B cell (primary cell): ENCODE results near the gene TSPAN14. TPM values are rescaled to one million over a fixed set of nuclear protein-coding genes. Genes with fewer than 3 reads are reported as not detected.

Experiments used
- ATAC-seq: fragments of 200-7000 bp; cut with Tn5 transposase; one replicate; pipeline ENCODE4 v1.10.0; 2021; ENCODE audit warnings: low read depth, mild to moderate bottlenecking, moderate number of reproducible peaks, moderate library complexity
- CTCF ChIA-PET: fragments of 350-600 bp; sonication (Branson Sonifier 250); formaldehyde crosslinking; loops from one replicate; lab custom pipeline; 2021; ENCODE audit warnings: antibody characterized with exemption, inconsistent platforms; lab: Charles Lee
- POLR2A ChIA-PET: fragments of 350-600 bp; sonication (Branson Sonifier 250); formaldehyde crosslinking; loops from one replicate; lab custom pipeline; 2021; ENCODE audit warnings: antibody characterized with exemption; lab: Charles Lee
- DNase-seq: peaks from one replicate; pipeline ENCODE4 v3.0.0; 2013
- H2AFZ ChIP-seq: 2 replicates; pipeline ENCODE4 v1.6.1; 2012; ENCODE audit warnings: mild to moderate bottlenecking, low read depth, low read length; ENCODE audit not compliant: insufficient read depth, poor library complexity, severe bottlenecking
- H3K27ac ChIP-seq, 2 donors: 1 replicate in 1 of 2; 2 replicates in 1 of 2; pipeline ENCODE4 v1.5.1; 2012 to 2013; ENCODE audit warnings: low read length in 2 of 2, mild to moderate bottlenecking in 2 of 2, moderate library complexity in 1 of 2
- H3K27me3 ChIP-seq, 4 experiments: fragments of 200-600 bp in 1 of 4; sonication (generic) in 1 of 4; replicated peaks in 1 of 4; 1 replicate in 2 of 4; 2 replicates in 2 of 4; pipeline versions ENCODE4 v1.6.1 to v1.7.0; 2013 to 2016; ENCODE audit warnings: low read length in 3 of 4, mild to moderate bottlenecking in 2 of 4, mixed read lengths in 1 of 4, moderate library complexity in 1 of 4; ENCODE audit not compliant: insufficient read depth in 4 of 4, control insufficient read depth in 3 of 4; ENCODE audit errors: control extremely low read depth in 1 of 4
- H3K36me3 ChIP-seq, 2 experiments: replicated peaks in 1 of 2; 1 replicate in 1 of 2; 2 replicates in 1 of 2; pipeline versions ENCODE4 v1.6.1 to v1.7.1; 2013; ENCODE audit warnings: low read length in 1 of 2; ENCODE audit not compliant: insufficient read depth in 2 of 2, control insufficient read depth in 1 of 2; ENCODE audit errors: control extremely low read depth in 1 of 2, extremely low read depth in 1 of 2
- H3K4me1 ChIP-seq, 2 donors: fragments of 200-600 bp in 1 of 2; sonication (generic) in 1 of 2; 1 replicate in 1 of 2; 2 replicates in 1 of 2; pipeline versions ENCODE4 v1.5.1 to v1.6.1; 2013 to 2017; ENCODE audit warnings: low read length in 2 of 2; ENCODE audit not compliant: control insufficient read depth in 2 of 2, insufficient read depth in 2 of 2
- H3K4me2 ChIP-seq: replicated peaks from 2 replicates; pipeline ENCODE3; 2012; ENCODE audit warnings: mild to moderate bottlenecking, low read depth, low read length; ENCODE audit not compliant: poor library complexity, severe bottlenecking
- H3K4me3 ChIP-seq, 5 experiments: fragments of 200-600 bp in 1 of 5; sonication (generic) in 1 of 5; 1 replicate in 3 of 5; 2 replicates in 2 of 5; pipeline versions ENCODE4 v1.5.1 to v1.7.0; 2011 to 2016; ENCODE audit warnings: low read length in 4 of 5, mild to moderate bottlenecking in 4 of 5, low read depth in 2 of 5, control low read depth in 1 of 5, moderate library complexity in 1 of 5; ENCODE audit not compliant: insufficient read depth in 1 of 5; ENCODE audit errors: control extremely low read depth in 1 of 5, extremely low read depth in 1 of 5
- H3K79me2 ChIP-seq: fragments of 200-600 bp; sonication (generic); one replicate; pipeline ENCODE4 v1.6.0; 2016; ENCODE audit warnings: low read length; ENCODE audit not compliant: control insufficient read depth, insufficient read depth
- H3K9ac ChIP-seq: fragments of 200-600 bp; sonication (generic); 2 replicates; pipeline ENCODE4 v1.6.1; 2017; ENCODE audit warnings: mild to moderate bottlenecking, low read length, moderate library complexity
- H3K9me3 ChIP-seq, 3 donors: one replicate each; pipeline versions ENCODE4 v1.6.1 to v1.7.1; 2013; ENCODE audit warnings: low read length in 2 of 3; ENCODE audit not compliant: control insufficient read depth in 2 of 3, insufficient read depth in 1 of 3; ENCODE audit errors: control extremely low read depth in 1 of 3
- H4K20me1 ChIP-seq: 2 replicates; pipeline ENCODE4 v1.6.0; 2012; ENCODE audit warnings: mild to moderate bottlenecking, low read length; ENCODE audit not compliant: insufficient read depth, control insufficient read depth, poor library complexity, severe bottlenecking
- H3K27ac Mint-ChIP-seq: one replicate; pipeline ENCODE4 v1.8.0; 2021; ENCODE audit warnings: mixed read lengths
- H3K27me3 Mint-ChIP-seq: one replicate; pipeline ENCODE4 v1.8.0; 2021; ENCODE audit warnings: mixed read lengths
- H3K4me1 Mint-ChIP-seq: one replicate; pipeline ENCODE4 v1.8.0; 2021; ENCODE audit warnings: mixed read lengths
- H3K4me3 Mint-ChIP-seq: one replicate; pipeline ENCODE4 v1.8.0; 2021; ENCODE audit warnings: mixed read lengths
- H3K9me3 Mint-ChIP-seq: one replicate; pipeline ENCODE4 v1.8.0; 2022; ENCODE audit warnings: mixed read lengths; ENCODE audit not compliant: insufficient read depth
- EZH2 ChIP-seq: IDR thresholded peaks from 2 replicates; pipeline ENCODE4 v1.6.1; 2012; ENCODE audit warnings: borderline replicate concordance, low read depth, mild to moderate bottlenecking, moderate library complexity, low read length; ENCODE audit not compliant: insufficient read depth, poor library complexity, severe bottlenecking
- WGBS: methylation state at CpG from one replicate; pipeline ENCODE4 v1.1.5; 2013; ENCODE audit warnings: missing lambda C conversion rate; ENCODE audit not compliant: insufficient coverage; 5-methylcytosine and 5-hydroxymethylcytosine counted together
- intact Hi-C: fragments of 100-400 bp; cut with micrococcal nuclease; formaldehyde crosslinking; loops from one replicate; pipeline ENCODE4 v1.10.0; 2022
- polyA plus RNA-seq: library from polyadenylated mRNA; depleted of rRNA; stranded (reverse); fragments of >200 nt; gene quantifications from 2 replicates; pipeline ENCODE4 v1.2.3, GENCODE V29; 2012
- total RNA-seq, 2 donors: library from RNA; stranded (reverse); fragments of 120-200 nt in 1 of 2; gene quantifications; 1 replicate in 1 of 2; 2 replicates in 1 of 2; pipeline versions ENCODE4 v1.2.3 to v1.2.4, GENCODE V29; 2013 to 2022
- TF ChIP-seq, protein P1 (sequence below): fragments of 200-600 bp; IDR thresholded peaks from one replicate; pipeline ENCODE4 v1.8.0; 2022; ENCODE audit warnings: antibody characterized with exemption, mild to moderate bottlenecking

The TSPAN14 gene
- total and polyA plus RNA-seq, 2 donors (not counting 1 experiment from before 2014, with no cell fraction given) = 27.8 to 55.3 TPM

DNA sequence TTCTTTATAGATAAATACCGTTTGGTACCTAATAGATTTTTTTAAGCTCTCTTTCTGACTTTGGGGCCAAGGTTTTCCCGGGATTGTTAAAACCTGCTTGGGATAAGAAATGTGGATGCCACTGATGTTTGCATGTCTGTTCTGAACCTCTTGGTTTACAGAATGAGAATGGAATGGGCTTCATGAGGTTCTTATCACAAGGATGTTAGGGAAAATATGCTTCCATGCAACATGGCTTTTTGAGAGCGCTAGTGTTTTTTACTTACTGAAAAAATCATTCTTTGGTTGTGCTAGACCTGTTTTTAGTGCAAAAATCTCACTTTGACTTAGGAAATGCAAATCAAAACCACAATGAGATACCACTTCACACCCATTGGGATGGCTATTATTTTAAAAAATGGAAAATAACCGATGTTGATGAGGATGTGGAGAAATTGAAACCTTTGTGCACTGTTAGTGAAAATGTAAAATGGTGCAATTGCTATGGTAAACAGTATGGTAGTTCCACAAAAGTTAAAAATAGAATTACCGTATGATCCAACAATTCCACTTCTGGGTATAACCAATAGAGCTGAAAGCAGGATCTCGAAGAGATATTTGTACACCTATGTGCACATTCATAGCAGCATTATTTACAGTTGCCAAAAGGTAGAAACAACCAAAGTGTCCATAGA, 38.9 kb downstream of the TSPAN14 start:
- intact Hi-C loops = no loop called here
- DNase-seq (no peak), ATAC-seq (no peak)
- no peak overlapping the region for H3K4me3 ChIP-seq
- H3K4me3 Mint-ChIP-seq = peak overlapping the region; percentile 11
- H3K79me2 ChIP-seq = peaks cover 53% of the 10 kb centered on the region
- TF ChIP-seq, protein P1, sequence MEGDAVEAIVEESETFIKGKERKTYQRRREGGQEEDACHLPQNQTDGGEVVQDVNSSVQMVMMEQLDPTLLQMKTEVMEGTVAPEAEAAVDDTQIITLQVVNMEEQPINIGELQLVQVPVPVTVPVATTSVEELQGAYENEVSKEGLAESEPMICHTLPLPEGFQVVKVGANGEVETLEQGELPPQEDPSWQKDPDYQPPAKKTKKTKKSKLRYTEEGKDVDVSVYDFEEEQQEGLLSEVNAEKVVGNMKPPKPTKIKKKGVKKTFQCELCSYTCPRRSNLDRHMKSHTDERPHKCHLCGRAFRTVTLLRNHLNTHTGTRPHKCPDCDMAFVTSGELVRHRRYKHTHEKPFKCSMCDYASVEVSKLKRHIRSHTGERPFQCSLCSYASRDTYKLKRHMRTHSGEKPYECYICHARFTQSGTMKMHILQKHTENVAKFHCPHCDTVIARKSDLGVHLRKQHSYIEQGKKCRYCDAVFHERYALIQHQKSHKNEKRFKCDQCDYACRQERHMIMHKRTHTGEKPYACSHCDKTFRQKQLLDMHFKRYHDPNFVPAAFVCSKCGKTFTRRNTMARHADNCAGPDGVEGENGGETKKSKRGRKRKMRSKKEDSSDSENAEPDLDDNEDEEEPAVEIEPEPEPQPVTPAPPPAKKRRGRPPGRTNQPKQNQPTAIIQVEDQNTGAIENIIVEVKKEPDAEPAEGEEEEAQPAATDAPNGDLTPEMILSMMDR = no peak
- TF ChIP-seq EZH2 = no peak
- ChIA-PET CTCF (interaction anchor here (0.7 to 9.2 kb wide), 4 partner anchors 10 to 115 kb away, joined by 3 to 71 read pairs (median 6); no protein-coding TSS in a partner anchor), POLR2A (no interaction called here)
- no peaks in the 10 kb centered on the region for H3K27me3 ChIP-seq
- H3K27ac ChIP-seq = no peak overlapping the region
- H3K27ac Mint-ChIP-seq = no peak overlapping the region
- peaks cover 51% of the 10 kb centered on the region for H3K4me1 Mint-ChIP-seq
- H4K20me1 ChIP-seq = peaks cover 24% of the 10 kb centered on the region
- no peak overlapping the region for H3K9ac ChIP-seq
- H3K4me2 ChIP-seq = peak overlapping the region; percentile 29
- peaks cover 4 to 39% of the 10 kb centered on the region in 2 experiments for H3K36me3 ChIP-seq
- peaks cover 5% of the 10 kb centered on the region for H3K9me3 Mint-ChIP-seq
- 100% methylated on average over 1 of the region's 6 CpGs for WGBS
- no peaks in the 10 kb centered on the region for H3K27me3 Mint-ChIP-seq
- H3K9me3 ChIP-seq = peaks cover 0 to 7% (median 5%) of the 10 kb centered on the region in 3 donors
- peaks cover 15 to 31% of the 10 kb centered on the region in 2 donors for H3K4me1 ChIP-seq
- no peak overlapping the region for H2AFZ ChIP-seq

DNA sequence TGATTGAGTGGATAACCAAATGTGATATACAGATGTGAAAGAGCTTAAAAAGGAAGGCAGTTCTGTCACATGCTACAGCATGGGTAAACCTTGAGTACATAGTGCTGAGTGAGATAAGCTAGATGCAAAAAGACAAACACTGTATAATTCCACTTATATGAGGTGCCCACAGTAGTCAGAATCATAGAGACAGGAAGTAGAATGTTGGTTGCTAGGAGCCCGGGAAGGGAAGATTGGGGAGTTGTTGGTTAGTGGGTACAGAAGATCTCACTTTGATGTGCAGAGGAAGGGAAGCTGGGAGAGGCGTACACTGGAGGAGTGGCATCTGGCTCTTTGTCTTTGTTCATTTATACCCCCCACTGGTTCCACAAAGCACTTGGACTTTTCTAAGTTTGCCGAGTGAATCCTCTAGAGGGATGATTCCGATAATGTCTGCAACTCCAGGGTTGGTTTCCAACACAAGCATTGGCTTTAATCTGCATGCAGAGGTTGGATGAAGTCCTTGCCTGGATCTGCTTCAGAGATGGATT, 39.5 kb downstream of the TSPAN14 start:
- peak; percentile 10 for ATAC-seq

More for the DNA sequence above, 39.5 kb downstream of the TSPAN14 start:
- Mint-ChIP-seq H3K9me3 (peaks cover 5% of the 10 kb centered on the region), H3K4me3 (no peak overlapping the region), H3K4me1 (peaks cover 56% of the 10 kb centered on the region), H3K27ac (no peak overlapping the region), H3K27me3 (no peaks in the 10 kb centered on the region)
- no peak overlapping the region for H3K4me3 ChIP-seq
- H4K20me1 ChIP-seq = peaks cover 18% of the 10 kb centered on the region
- 17% methylated on average over 1 of the region's 4 CpGs for WGBS
- ChIA-PET CTCF (interaction anchor here (0.7 to 9.2 kb wide), 4 partner anchors 9 to 116 kb away, joined by 3 to 71 read pairs (median 6); no protein-coding TSS in a partner anchor), POLR2A (no interaction called here)
- TF ChIP-seq, protein P1 = no peak
- H3K9me3 ChIP-seq = peaks cover 0 to 7% (median 5%) of the 10 kb centered on the region in 3 donors
- peaks cover 52% of the 10 kb centered on the region for H3K79me2 ChIP-seq
- H3K9ac ChIP-seq = no peak overlapping the region
- H3K4me2 ChIP-seq = peak overlapping the region; percentile 29
- no peak for DNase-seq
- no peak overlapping the region for H2AFZ ChIP-seq
- H3K36me3 ChIP-seq = peaks cover 4 to 39% of the 10 kb centered on the region in 2 experiments
- no peaks in the 10 kb centered on the region for H3K27me3 ChIP-seq
- H3K4me1 ChIP-seq = peaks cover 18 to 34% of the 10 kb centered on the region in 2 donors
- no peak overlapping the region for H3K27ac ChIP-seq
- intact Hi-C loops = no loop called here
